SK-N-SH (cell line): ENCODE measurements around the gene FA2H.
"Not testable (repeated sequence)": the region's sequence is repeated elsewhere in the genome, so short reads cannot be mapped to it uniquely, and the experiment has no call there.

Source experiments
- CTCF ChIP-seq: fragments of 200-600 bp; sonication (generic); IDR thresholded peaks from 2 replicates; pipeline ENCODE4 v1.6.1; 2017; ENCODE audit warnings: antibody characterized with exemption, mild to moderate bottlenecking, moderate library complexity
- ZBTB33 ChIP-seq: IDR thresholded peaks from 2 replicates; pipeline ENCODE4 v1.4.0; 2012; ENCODE audit warnings: low read depth, borderline replicate concordance

GRCh38 chr16:74764184-74764583, 10.4 kb downstream of the FA2H start:
- TF ChIP-seq ZBTB33, CTCF: not testable (repeated sequence)
